ENCODE results near the gene ACOT9. TPM values are rescaled to one million over a fixed set of nuclear protein-coding genes. Genes with fewer than 3 reads are reported as not detected.
A peak's percentile ranks its signal among the peaks of the same experiment; 100 is the strongest.

ACOT9 gene, protein sequence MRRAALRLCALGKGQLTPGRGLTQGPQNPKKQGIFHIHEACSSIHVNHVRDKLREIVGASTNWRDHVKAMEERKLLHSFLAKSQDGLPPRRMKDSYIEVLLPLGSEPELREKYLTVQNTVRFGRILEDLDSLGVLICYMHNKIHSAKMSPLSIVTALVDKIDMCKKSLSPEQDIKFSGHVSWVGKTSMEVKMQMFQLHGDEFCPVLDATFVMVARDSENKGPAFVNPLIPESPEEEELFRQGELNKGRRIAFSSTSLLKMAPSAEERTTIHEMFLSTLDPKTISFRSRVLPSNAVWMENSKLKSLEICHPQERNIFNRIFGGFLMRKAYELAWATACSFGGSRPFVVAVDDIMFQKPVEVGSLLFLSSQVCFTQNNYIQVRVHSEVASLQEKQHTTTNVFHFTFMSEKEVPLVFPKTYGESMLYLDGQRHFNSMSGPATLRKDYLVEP
- total RNA-seq = 10 to 100 TPM; 43.9 to 52.3 TPM
- 10 to 100 TPM; 39.8 to 48.0 (median 42.8) TPM for polyA plus RNA-seq (ENCODE audit: insufficient read length in 6 of 6)
- long read RNA-seq, donor 1, transcript ACOT9-204 (16 exons, 3,117 nt) = major isoform, 7 of 18 reads
- long read RNA-seq, donor 1, partial matches to known transcripts = 5 of 18 reads
- long read RNA-seq, donor 1, other reads (novel, unspliced or antisense) = 0 of 18 reads
- long read RNA-seq, donor 2, partial matches to known transcripts = 0 of 6 reads
- long read RNA-seq, donor 2, other reads (novel, unspliced or antisense) = 0 of 6 reads
- long read RNA-seq, donor 3, transcript ACOT9-204 (16 exons, 3,117 nt) = major isoform, 7 of 10 reads
- long read RNA-seq, donor 3, partial matches to known transcripts = 0 of 10 reads
- long read RNA-seq, donor 3, other reads (novel, unspliced or antisense) = 0 of 10 reads
- long read RNA-seq, donor 4, transcript ACOT9-204 (16 exons, 3,117 nt) = major isoform, 23 of 45 reads
- long read RNA-seq, donor 4, transcript ACOT9-201 (15 exons, 1,675 nt) = minor isoform, 13 of 45 reads
- long read RNA-seq, donor 4, partial matches to known transcripts = 4 of 45 reads
- long read RNA-seq, donor 4, other reads (novel, unspliced or antisense) = 5 of 45 reads
- long read RNA-seq, donor 5, partial matches to known transcripts = 0 of 6 reads
- long read RNA-seq, donor 5, other reads (novel, unspliced or antisense) = 0 of 6 reads
- long read RNA-seq, donor 6, transcript ACOT9-204 (16 exons, 3,117 nt) = major isoform, 7 of 277 reads
- long read RNA-seq, donor 6, partial matches to known transcripts = 140 of 277 reads
- long read RNA-seq, donor 6, other reads (novel, unspliced or antisense) = 127 of 277 reads
- long read RNA-seq, donor 7, partial matches to known transcripts = 0 of 4 reads
- long read RNA-seq, donor 7, other reads (novel, unspliced or antisense) = 0 of 4 reads
- long read RNA-seq, donor 8, partial matches to known transcripts = 0 of 7 reads
- long read RNA-seq, donor 8, other reads (novel, unspliced or antisense) = 0 of 7 reads
- long read RNA-seq, donor 9 = 0 reads
- long read RNA-seq, donor 10, transcript ACOT9-204 (16 exons, 3,117 nt) = major isoform, 28 of 52 reads
- long read RNA-seq, donor 10, transcript ACOT9-201 (15 exons, 1,675 nt) = minor isoform, 6 of 52 reads
- long read RNA-seq, donor 10, partial matches to known transcripts = 6 of 52 reads
- long read RNA-seq, donor 10, other reads (novel, unspliced or antisense) = 12 of 52 reads
- long read RNA-seq, donor 11, transcript ACOT9-201 (15 exons, 1,675 nt) = major isoform, 5 of 11 reads
- long read RNA-seq, donor 11, partial matches to known transcripts = 0 of 11 reads
- long read RNA-seq, donor 11, other reads (novel, unspliced or antisense) = 0 of 11 reads
- long read RNA-seq, donor 12, partial matches to known transcripts = 0 of 6 reads
- long read RNA-seq, donor 12, other reads (novel, unspliced or antisense) = 0 of 6 reads

DNA sequence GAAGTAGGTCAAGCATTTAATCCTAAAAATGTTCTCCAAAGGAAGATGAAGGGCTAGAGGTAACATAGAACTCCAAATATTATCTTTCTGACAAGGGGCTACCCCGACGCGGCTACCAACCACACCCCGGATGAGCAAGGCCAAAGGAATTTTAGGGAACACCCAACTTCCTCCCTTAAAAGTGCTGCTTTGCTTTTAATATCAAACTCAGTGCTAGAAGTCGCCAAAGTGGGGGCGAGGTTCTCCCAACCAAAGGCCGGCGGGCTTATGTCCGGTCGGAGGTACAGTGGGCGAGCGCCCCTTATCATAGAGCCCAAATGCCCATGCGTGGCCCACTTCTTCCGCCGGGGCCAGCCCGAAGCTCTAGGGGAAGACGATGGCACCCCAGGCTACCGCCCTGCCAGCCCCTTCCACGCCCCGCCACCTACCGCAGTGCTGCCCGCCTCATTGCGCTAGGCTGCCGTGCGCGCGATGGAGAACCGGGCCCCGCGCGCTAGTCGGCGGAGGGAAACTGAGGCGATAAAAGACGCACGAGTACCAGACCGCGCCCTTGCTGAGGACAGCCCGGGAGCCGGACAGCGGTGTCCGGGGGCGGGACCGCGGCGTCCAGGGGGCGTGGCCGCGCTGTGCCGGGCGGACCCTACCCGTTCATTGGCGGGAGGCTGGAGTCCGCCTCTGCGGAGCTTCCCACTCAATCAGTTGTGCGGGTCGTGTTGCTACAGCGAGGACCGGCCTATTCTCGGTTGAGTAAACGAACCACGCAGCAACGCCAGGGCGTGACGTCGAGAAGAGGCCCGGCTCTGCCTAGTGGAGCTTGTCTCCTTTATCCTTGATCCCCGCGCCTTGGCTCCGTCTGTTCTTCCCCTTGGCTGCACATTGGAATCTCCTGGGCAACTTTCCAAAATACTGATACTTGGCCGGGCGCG, at the start of gene ACOT9:
TSS of gene ACOT9 (minus strand) at position 580 of the 926 bp plus-strand sequence. CDS start at position 448, 132 bp downstream.
- TF ChIP-seq CTCF (IDR thresholded peaks at IDR 0.05) = no peak
- Histone ChIP-seq H3K36me3 (no peaks in the 10 kb centered on the region), H3K27me3 (no peaks in the 10 kb centered on the region), H3K27ac (peak within 1 kb of the TSS; percentile 89 to 95), H3K4me3 (peak within 1 kb of the TSS; percentile 59 to 69), H3K4me1 (peaks cover 2 to 9% of the 10 kb centered on the region in 2 donors), H3K9me3 (no peaks in the 10 kb centered on the region)
- intact Hi-C loops (cut with DNase I) = no loop called here
- DNase-seq = peak; percentile 77 to 94 (median 94)
- peak; percentile 99 for ATAC-seq

GRCh38 chrX:23790155-23790497, 47.0 kb upstream of the ACOT9 start:
- H3K27ac ChIP-seq = no peak overlapping the region

DNA sequence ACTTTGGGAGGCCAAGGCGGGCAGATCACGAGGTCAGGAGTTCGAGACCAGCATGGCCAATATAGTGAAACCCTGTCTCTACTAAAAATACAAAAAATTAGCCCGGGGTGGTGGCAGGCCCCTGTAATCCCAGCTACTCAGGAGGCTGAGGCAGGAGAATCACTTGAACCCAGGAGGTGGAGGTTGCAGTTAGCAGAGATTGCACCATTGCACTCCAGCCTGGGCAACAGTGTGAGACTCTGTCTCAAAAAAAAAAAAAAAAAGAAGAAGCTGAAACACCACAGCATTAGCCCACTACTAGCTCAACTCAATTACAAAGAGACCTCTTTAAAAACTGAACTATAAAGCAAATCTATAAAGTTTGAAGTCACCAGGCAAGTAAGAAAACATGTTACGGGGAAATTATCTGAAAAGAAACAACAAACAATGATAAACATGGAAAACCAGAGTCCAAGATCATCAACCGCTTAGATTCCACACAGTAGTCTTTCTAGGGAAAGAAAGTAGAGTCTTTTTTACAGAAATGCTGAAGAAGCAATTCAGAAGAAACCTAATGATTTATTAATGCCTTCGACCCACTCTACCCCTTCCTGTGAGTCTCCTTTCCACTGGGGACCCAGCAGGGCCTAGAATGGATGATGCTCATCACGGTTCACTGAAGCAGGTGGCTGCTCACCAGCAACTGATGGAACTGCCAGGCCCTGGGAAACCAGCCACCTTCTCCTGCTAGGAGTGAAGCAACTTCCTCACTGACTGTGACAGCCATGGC, 46.5 kb upstream of the ACOT9 start:
- no peak for TF ChIP-seq CTCF (IDR thresholded peaks at IDR 0.05)
- Histone ChIP-seq H3K27ac (no peak overlapping the region), H3K9me3 (no peaks in the 10 kb centered on the region), H3K36me3 (peaks cover 0 to 15% of the 10 kb centered on the region in 2 donors), H3K4me3 (no peak overlapping the region), H3K4me1 (peaks cover 0 to 19% of the 10 kb centered on the region in 2 donors), H3K27me3 (no peaks in the 10 kb centered on the region)
- ATAC-seq (no peak), DNase-seq (no peak)
- intact Hi-C loops (cut with DNase I) = no loop called here

More at GRCh38 chrX:23790155-23790497, 47.0 kb upstream of the ACOT9 start:
- no peak for DNase-seq
- no peaks in the 10 kb centered on the region for H3K9me3 ChIP-seq
- H3K27me3 ChIP-seq = no peaks in the 10 kb centered on the region
- peaks cover 0 to 18% of the 10 kb centered on the region in 2 donors for H3K4me1 ChIP-seq
- ATAC-seq = no peak
- H3K4me3 ChIP-seq = no peak overlapping the region
- no peak for TF ChIP-seq CTCF (IDR thresholded peaks at IDR 0.05)
- intact Hi-C loops (cut with DNase I) = no loop called here
- peaks cover 0 to 12% of the 10 kb centered on the region in 2 donors for H3K36me3 ChIP-seq
